HG03159 (cell line): Measurements from ENCODE around the gene DYNAP.

Experiments used
- ATAC-seq: cut with Tn5 transposase; IDR thresholded peaks from one replicate; pipeline ENCODE4 v1.9.1; 2021; ENCODE audit warnings: mild to moderate bottlenecking, moderate library complexity; ENCODE audit not compliant: unreplicated experiment

DYNAP gene, protein sequence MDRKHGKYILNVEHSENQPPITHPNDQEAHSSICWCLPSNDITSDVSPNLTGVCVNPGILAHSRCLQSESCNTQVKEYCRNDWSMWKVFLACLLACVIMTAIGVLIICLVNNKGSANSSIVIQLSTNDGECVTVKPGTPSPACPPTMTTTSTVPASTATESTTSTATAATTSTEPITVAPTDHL

GRCh38 chr18:54590945-54591344 is at the start of gene DYNAP:
TSS of gene DYNAP (plus strand) at chr18:54591245. CDS start at chr18:54591283, 38 bp downstream.
- ATAC-seq = no peak

DNA sequence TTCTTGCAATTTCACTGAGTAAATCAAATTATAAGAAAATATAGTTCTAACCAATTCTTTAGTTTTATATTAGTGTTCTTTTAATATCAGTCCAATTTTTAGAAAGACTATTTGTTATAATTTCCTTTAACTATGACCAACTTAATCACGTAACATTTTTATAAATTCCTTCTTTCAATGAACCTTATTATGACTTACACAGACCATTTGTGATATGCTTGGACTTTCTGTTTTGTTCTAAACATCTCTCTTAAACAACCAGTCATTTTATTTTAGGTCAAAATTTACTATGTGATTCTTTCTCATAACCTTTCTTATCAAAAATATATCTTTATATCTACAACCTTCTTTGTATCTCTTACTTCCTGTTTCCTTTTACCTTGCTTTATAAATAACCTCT is 39.5 kb upstream of the DYNAP start:
- no peak for ATAC-seq

- ATAC-seq = no peak
Observed at GRCh38 chr18:54555286-54555685, 35.8 kb upstream of the DYNAP start.

GRCh38 chr18:54555996-54556395 is 35.0 kb upstream of the DYNAP start:
- no peak for ATAC-seq

DNA sequence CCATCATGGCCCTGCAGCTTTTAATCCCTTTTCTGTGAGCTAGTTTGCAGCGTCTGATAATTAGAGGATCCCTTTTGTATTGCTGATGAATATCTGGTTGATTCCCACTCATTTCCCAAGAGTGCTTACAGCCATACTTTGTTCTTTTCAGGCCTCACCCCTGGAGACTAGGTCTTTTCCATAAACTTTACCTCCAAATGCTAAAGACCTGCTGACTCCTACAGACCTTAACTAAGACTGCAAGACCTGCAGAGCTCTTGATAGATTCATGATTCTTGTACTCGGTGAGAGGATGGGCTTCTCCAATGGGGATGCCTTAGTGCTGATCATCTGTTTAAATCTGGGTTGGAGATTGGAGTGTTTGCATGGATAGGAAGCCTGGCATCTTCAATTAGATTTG is 33.1 kb upstream of the DYNAP start:
- ATAC-seq = no peak

DNA sequence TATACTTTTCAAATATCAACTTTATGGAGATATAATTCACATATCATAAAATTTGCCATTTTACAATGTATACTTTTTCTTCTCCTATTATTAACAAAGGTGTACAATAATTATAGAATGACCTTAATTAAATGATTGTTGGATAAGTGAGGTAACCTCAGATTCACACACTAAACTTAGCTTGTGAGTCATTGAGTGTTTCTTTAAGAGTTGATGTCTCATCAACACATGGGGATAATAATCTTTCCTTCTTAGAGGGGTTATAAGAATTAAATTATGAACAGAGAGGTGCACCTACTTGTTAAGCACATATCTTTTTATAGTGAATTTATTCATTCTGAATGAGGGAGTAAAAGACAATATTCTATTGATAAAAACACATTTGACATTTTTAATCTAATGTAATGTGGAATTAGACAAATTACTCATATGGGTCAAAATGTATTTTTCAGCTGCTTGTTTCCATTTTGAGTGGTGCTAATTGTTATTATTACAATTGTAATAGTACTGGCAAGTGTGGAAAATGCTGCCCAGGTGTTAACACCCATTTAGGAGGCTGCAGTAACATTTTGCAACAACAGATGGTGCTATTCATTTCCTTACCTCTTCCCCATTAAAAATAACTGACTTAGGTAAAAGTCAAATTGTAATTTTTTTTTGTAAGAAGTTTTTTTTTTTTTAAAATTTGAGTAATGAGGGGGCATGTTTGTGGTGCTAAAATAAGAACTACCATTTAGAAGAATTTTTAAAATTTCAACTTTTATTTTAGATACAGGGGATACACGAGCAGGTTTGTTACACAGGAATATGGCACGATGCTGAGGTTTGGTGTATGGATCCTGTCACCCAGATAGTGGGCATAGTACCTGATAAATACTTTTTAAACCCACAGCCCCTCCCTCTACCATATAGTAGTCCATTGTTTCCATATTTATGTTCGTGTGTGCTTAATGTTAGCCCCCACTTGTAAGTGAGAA is 32.1 kb upstream of the DYNAP start:
- ATAC-seq = peak; percentile 78

- no peak for ATAC-seq
Observed at GRCh38 chr18:54561706-54562267, 29.3 kb upstream of the DYNAP start.

GRCh38 chr18:54580202-54580729 is 10.8 kb upstream of the DYNAP start:
- no peak for ATAC-seq

DNA sequence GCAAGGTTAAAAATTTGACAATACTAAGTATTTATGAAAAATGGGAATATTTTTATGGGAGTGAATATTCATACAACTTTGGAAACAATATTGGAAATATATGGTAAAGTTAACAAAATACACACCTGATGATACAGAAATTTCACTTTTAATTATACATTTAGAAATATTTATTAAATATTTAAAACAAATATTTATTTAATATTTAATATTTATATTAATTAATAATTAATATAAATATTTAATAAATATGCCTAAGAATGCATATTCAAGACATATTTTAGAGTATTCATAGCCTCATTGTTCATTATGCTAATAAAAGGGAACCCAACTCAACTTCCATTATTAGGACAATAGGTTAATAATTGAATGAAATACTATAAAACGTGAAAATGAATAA is 7.0 kb upstream of the DYNAP start:
- no peak for ATAC-seq

GRCh38 chr18:54585743-54586142 is 5.3 kb upstream of the DYNAP start:
- ATAC-seq = no peak

GRCh38 chr18:54604211-54604610 is 13.2 kb downstream of the DYNAP start:
- no peak for ATAC-seq

DNA sequence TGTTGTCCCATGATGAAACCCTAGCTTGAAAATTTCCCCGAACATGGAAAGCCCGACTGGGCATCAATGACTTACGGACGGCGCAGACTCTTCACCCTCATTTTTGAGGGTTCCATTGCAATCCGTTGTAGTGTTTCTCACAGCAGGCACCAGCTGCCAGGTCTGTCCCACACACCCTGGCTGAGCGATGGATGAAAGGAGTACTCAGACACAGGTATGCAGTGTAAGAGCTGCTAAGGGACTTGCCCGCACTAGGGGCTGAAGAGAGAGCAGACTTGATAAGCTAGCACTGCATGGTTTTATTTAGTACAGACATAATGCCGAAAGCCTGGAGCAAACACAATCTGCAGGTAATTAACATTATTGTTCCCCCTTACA is 15.8 kb downstream of the DYNAP start:
- no peak for ATAC-seq

GRCh38 chr18:54607213-54608027 is 16.4 kb downstream of the DYNAP start:
- no peak for ATAC-seq

GRCh38 chr18:54608028-54608642 is 17.1 kb downstream of the DYNAP start:
- no peak for ATAC-seq

DNA sequence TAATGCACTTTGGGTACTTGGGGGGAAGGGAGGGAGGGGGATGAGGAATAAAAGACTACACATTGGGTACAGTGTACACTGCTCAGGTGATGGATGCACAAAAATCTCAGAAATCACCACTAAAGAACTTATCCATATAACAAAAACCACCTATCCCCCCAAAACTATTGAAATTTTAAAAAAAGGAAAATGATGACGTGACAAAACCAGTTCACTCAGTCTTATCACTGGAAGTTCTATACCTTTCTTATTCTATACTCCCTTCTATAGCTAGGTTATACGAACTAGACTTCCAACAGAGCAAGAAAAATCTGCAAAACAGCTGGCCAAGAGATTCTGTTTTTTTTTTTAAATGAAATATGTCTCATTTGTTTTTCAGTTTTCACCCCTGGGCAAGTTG is 20.8 kb downstream of the DYNAP start:
- ATAC-seq = no peak

GRCh38 chr18:54612237-54612636 is 21.2 kb downstream of the DYNAP start:
- no peak for ATAC-seq

DNA sequence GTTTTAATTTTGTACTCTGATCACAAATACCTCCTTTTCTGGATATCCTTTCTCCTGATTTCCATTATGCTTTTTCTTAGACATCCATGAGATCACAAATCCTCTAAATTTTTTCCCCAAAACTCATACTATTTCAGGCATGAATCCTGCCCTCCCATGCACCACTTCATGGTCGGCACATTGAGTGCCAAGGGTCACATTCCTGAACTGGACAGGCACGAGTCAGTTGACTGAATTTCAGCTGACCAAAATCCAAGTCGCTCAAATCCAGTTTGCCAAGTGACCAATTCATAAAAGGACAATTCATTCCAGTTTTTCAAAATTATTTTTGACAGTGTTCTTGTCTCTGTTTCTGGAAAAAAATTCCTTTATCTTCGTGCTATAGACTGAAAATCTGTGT is 22.1 kb downstream of the DYNAP start:
- no peak for ATAC-seq

GRCh38 chr18:54616220-54616848 is 25.3 kb downstream of the DYNAP start:
- peak; percentile 57 for ATAC-seq

GRCh38 chr18:54622084-54622483 is 31.0 kb downstream of the DYNAP start:
- ATAC-seq = no peak

- ATAC-seq = no peak
Observed at GRCh38 chr18:54626779-54627178, 35.7 kb downstream of the DYNAP start.
